GM21825 (cell line): ENCODE measurements around the gene TFF1.

Source experiments
- ATAC-seq: cut with Tn5 transposase; IDR thresholded peaks from one replicate; pipeline ENCODE4 v1.9.1; 2021; ENCODE audit warnings: mild to moderate bottlenecking, moderate library complexity; ENCODE audit not compliant: unreplicated experiment

The TFF1 gene

GRCh38 chr21:42364304-42364865 is 1.9 kb downstream of the TFF1 start:
- ATAC-seq, result no peak

- ATAC-seq, result no peak
Observed at GRCh38 chr21:42363312-42363711, 3.0 kb downstream of the TFF1 start.

DNA sequence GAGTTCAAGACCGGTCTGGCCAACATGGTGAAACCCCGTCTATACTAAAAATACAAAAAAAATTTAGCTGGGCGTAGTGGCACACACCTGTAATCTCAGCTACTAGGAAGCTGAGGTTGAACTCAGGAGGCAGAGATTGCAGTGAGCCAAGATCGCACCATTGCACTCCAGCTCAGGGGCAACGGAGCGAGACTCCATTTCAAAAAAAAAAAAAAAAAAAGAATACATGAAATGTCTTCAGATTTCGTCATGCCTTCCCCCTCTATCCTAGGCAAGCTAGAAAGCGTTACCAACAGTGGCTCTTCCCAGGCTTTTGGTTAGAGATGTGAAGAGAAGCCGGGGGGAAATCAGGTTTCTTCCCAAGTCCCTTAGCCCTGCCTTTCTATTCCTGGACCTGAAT is 3.6 kb downstream of the TFF1 start:
- ATAC-seq, result no peak

DNA sequence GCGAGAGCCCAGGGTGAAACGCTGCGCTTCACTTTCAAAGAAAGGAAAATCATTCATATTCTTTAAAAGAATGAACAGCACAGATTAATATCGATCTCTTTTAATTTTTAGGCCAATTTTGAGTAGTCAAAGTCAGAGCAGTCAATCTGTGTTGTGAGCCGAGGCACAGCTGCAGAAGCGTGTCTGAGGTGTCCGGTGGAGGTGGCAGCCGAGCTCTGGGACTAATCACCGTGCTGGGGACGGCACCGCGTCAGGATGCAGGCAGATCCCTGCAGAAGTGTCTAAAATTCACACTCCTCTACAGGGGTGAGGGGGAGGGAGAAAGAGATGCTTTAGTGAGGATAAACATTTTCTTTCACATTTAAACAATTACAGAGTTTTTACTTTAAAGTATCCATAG is 4.1 kb downstream of the TFF1 start:
- no peak for ATAC-seq

DNA sequence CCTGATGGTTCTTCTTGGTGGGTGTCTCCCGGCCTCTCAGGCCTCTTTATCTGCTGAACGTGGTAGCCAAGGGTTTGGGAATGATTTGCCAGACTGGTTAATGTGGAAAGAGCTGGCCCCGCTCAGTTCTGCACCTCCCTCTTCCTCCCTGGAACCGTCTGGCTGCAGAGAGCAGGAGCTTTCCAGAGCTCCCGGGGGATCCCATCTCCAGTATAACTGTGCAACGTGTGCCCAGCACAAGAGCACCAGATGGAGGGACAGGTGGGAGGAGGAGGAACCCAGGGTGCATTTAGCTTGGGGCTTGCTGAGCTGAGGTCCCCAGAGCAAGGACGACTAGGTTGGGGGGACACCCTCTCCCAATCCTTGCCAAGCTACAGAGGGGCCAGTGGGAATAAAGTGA is 5.0 kb downstream of the TFF1 start:
- no peak for ATAC-seq

- no peak for ATAC-seq
Observed at GRCh38 chr21:42360317-42360716, 6.0 kb downstream of the TFF1 start.

DNA sequence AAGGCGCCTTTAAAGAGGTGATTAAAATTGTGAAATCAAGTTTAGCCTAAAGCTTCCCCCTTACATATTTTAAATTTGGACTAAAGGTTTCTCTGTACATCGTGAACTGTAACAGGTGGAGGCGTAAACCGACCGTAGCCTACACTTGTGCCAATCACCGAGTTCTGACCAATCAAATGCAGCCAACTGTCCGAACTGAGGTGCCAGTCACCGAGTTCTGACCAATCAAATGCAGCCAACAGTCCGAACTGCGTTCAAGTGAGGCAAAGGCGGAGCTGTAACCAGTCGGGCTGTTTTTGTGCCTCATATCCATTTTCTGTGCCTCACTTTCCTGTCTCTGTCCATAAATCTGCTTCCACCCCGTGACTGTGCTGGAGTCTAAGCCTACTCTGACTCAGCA is 7.4 kb downstream of the TFF1 start:
- ATAC-seq, result no peak

GRCh38 chr21:42358261-42358660 is 8.1 kb downstream of the TFF1 start:
- no peak for ATAC-seq

- no peak for ATAC-seq
Observed at GRCh38 chr21:42357307-42357706, 9.0 kb downstream of the TFF1 start.

DNA sequence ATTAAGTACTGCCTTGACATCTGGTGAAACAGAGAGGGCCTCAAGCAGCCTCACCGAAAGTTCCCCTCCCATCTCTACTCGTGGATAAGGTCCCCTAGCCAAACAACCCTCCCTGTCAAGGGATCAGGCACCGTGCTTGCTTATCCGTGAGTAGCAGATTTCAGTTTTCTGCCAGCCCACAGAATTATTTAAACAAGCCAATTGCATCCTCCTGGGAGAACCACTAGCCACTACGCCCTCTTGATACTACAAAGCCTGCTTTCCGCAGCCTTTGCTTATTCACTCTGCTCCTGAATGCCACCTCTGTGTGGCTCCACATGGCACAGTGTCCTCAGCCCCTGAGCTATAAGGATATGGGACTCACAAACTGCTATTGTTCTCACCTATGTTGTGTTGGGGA is 9.7 kb downstream of the TFF1 start:
- no peak for ATAC-seq

- ATAC-seq, result no peak
Observed at GRCh38 chr21:42356046-42356445, 10.3 kb downstream of the TFF1 start.

DNA sequence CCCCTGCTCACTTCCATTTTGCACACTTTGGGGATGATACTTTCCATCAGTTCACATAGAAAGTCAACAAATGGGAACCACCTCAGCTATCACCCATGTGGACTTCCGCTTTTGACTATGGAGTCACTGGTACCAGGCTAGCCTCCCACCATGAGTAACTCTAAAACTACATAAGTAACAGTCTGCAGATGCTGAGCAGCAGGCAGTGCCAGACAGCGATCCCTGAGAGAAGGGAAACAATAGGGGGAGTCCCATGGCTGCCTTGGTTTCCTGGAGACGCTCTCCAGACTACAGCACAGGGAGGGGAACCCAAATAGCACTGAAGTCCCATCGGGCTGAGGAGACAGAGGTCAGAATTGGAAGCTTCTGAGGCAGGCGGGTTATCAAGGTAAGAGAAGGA is 12.7 kb downstream of the TFF1 start:
- ATAC-seq, result no peak

DNA sequence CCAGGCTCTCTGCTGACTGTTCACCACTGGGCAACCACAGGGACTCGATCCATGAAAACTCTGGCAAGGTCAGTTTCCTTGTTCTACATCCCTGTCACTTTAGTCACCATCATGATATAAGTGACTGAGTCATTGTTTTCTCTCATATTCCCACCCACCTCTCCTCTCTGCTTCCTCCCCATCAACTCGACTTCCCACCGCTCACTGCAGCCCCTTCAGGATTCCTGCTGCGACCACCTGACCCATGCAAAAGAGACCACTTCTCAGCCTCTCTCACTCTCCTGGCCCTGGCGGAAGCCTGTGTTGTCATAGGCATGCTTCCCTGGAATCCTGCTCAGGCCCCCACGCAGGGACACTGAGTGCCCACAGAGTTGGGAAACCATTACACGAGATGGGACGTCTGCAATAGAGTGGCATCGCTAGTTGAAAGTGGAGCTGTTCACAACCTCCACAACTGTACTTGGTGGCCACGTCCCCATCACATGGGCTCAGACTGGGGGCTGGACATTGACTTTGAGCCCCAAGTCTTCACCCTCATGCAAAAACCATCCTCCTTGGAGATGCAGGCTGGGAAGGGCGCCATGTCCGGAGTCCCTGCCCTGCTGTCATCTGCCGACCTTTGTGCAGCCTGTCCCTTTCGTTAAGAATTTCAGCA is 13.8 kb downstream of the TFF1 start:
- no peak for ATAC-seq

DNA sequence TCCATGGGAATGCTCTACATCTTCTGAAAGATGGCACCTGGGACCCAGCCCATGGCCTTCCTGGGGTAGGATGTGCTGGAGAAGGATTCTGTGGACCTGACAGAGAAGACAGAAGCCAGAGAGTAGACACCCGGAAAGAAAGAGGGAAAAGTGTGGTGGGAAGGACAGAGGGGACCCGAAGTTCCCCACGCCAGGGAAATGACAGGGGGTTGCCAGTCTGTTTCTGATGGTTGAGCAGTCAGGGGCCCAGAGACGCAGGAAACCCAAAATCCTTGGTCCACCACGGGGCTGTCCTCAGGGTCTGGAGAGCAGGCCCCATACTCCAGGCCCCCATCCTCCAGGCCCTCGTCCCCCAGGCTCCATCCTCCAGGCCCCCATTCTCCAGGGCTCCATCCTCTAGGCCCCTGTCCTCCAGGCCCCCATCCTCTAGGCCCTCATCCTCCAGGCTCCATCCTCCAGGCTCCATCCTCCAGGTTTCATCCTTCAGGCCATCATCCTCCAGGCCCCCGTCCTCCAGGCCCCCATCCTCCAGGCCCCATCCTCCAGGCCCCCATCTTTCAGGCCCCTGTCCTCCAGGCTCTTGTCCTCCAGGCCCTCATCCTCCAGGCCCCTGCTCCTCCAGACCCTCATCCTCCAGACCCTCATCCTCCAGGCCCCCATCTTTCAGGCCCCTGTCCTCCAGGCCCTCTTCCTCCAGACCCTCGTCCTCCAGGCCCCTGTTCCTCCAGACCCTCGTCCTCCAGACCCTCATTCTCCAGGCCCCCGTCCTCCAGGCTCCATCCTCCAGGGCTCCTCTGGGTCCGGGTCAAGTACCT is 14.5 kb downstream of the TFF1 start:
- no peak for ATAC-seq

DNA sequence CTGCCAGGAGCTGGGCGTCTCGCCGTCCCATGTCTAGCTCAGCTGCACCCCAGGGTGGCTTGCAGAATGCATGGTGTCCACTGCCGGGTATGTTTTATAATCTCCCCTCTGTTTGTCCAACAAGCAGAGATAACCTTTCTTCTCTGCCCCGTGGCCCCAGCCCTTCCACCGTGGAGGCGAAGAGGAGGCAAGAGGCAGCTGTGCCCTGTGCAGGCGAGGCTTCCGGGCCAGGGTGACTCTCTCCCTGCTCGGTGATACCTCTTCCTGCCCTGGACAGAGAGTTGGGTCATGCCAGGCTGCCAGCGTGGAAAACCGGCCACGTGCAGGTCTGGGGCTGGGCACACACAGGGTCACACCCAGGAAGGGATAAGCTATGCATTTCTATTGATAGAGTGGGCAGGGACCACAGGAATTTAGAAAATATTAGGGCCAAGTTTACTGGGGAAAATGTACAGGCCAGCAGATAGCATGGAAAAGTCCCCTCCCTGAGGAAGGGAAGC is 15.4 kb downstream of the TFF1 start, which contains the start of gene TFF2:
TFF2 (minus strand) TSS at position 68 of the 500 bp plus-strand sequence; CDS start at position 31, 37 bp downstream.
- no peak for ATAC-seq

GRCh38 chr21:42350318-42350910 is 15.9 kb downstream of the TFF1 start:
- no peak for ATAC-seq

DNA sequence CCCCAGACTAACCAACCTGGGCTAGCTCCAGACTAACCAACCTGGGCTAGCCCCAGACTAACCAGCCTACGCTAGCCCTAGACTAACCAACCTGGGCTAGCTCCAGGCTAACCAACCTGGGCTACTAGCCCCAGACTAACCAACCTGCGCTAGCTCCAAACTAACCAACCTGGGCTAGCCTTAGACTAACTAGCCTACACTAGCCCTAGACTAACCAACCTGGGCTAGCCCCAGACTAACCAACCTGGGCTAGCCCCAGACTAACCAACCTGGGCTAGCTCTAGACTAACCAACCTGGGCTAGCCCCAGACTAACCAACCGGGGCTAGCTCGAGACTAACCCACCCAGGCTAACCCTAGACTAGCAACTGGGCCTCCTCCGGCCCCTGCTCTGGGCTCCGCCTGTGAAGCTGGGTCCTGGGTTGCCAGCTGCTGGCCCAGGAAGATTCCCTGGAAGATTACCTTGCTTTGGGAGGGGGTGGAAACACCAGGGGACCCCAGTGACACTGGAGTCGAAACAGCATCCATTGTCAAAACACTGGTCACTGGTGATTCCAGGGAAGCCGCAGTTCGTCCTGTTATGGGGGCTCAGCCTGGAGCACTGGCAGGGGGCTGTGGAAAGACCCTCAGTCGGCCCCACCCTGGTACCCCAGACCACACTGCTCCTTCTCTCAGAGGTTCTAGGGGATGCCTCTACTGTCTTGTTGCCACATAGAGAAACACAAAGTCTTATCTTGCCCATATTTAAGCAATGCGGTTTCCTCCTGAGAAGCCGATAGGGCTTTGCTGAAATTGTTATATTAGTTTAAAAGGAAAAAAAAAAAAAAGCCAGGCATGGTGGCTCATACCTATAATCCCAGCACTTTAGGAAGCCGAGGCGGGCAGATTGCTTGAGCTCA is 16.7 kb downstream of the TFF1 start:
- ATAC-seq, result no peak

DNA sequence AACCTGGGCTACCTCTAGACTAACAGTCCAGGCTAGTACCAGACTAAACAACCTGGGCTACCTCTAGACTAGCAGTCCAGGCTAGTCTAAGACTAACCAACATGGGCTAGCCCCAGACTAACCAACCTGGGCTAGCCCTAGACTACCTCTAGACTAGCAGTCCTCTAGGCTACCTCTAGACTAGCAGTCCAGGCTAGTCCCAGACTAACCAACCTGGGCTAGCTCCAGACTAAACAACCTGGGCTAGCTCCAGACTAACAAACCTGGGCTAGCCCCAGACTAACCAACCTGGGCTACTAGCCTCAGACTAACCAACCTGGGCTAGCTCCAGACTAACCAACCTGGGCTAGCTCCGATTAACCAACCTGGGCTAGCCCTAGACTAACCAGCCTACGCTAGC is 17.6 kb downstream of the TFF1 start:
- ATAC-seq, result no peak

- no peak for ATAC-seq
Observed at GRCh38 chr21:42347601-42348327, 18.6 kb downstream of the TFF1 start.
